EL (cell line): ENCODE measurements around the gene AMBP.

ENCODE experiments used
- DNase-seq: peaks from one replicate; pipeline ENCODE4 v3.0.0-alpha.2; 2016

AMBP gene

GRCh38 chr9:114029311-114030170, 48.6 kb downstream of the AMBP start:
- DNase-seq = no peak

GRCh38 chr9:114028646-114029045, 49.5 kb downstream of the AMBP start:
- no peak for DNase-seq

GRCh38 chr9:114027863-114028465, 50.1 kb downstream of the AMBP start:
- no peak for DNase-seq

GRCh38 chr9:114027159-114027862, 50.8 kb downstream of the AMBP start:
- DNase-seq = no peak

- DNase-seq = no peak
Observed at GRCh38 chr9:114026335-114026734, 51.8 kb downstream of the AMBP start.

- no peak for DNase-seq
Observed at GRCh38 chr9:114025760-114026159, 52.3 kb downstream of the AMBP start.

- DNase-seq = peak; percentile 43
Observed at GRCh38 chr9:114025196-114025753, 52.8 kb downstream of the AMBP start.

- no peak for DNase-seq
Observed at GRCh38 chr9:114023961-114024360, 54.1 kb downstream of the AMBP start.

- DNase-seq = no peak
Observed at GRCh38 chr9:114021578-114021977, 56.5 kb downstream of the AMBP start.

- no peak for DNase-seq
Observed at GRCh38 chr9:114017741-114018715, 60.1 kb downstream of the AMBP start.

- no peak for DNase-seq
Observed at GRCh38 chr9:114016629-114017423, 61.3 kb downstream of the AMBP start.

- no peak for DNase-seq
Observed at GRCh38 chr9:114016101-114016500, 62.0 kb downstream of the AMBP start.

- DNase-seq = no peak
Observed at GRCh38 chr9:114015607-114016006, 62.5 kb downstream of the AMBP start.

- no peak for DNase-seq
Observed at GRCh38 chr9:114014044-114014443, 64.1 kb downstream of the AMBP start.

- DNase-seq = no peak
Observed at GRCh38 chr9:114012126-114012525, 66.0 kb downstream of the AMBP start.

- no peak for DNase-seq
Observed at GRCh38 chr9:114011313-114011712, 66.8 kb downstream of the AMBP start.
